H9 (cell line): ENCODE data around the gene PTCHD1. TPM values are rescaled to one million over a fixed set of nuclear protein-coding genes. Genes with fewer than 3 reads are reported as not detected.

Experiments used
- DNase-seq: peaks from one replicate; pipeline ENCODE4 v3.0.0-alpha.2; 2017
- H2AFZ ChIP-seq: one replicate; pipeline ENCODE4 v1.6.1; 2013; ENCODE audit warnings: mild to moderate bottlenecking, low read length, control low read depth, moderate library complexity
- H2AK5ac ChIP-seq: 2 replicates; pipeline ENCODE4 v1.6.1; 2013; ENCODE audit warnings: low read length, control low read depth, mixed read lengths; ENCODE audit not compliant: insufficient read length
- H2BK120ac ChIP-seq: one replicate; pipeline ENCODE4 v1.6.1; 2013; ENCODE audit warnings: low read depth, mild to moderate bottlenecking, low read length, control low read depth, inconsistent platforms; ENCODE audit not compliant: poor library complexity, severe bottlenecking
- H2BK12ac ChIP-seq: 2 replicates; pipeline ENCODE4 v1.6.1; 2013; ENCODE audit warnings: low read length, control low read depth, mixed read lengths, low read depth; ENCODE audit not compliant: insufficient read length
- H2BK15ac ChIP-seq: 2 replicates; pipeline ENCODE4 v1.6.1; 2013; ENCODE audit warnings: low read depth, low read length, control low read depth
- H2BK20ac ChIP-seq: one replicate; pipeline ENCODE4 v1.6.1; 2013; ENCODE audit warnings: low read depth, mild to moderate bottlenecking, low read length, control low read depth, inconsistent platforms; ENCODE audit not compliant: poor library complexity, severe bottlenecking
- H2BK5ac ChIP-seq: 2 replicates; pipeline ENCODE4 v1.6.1; 2013; ENCODE audit warnings: low read length, control low read depth, mixed read lengths; ENCODE audit not compliant: insufficient read length
- H3K14ac ChIP-seq: 2 replicates; pipeline ENCODE4 v1.6.1; 2013; ENCODE audit warnings: low read length, control low read depth; ENCODE audit not compliant: insufficient read depth
- H3K18ac ChIP-seq: 2 replicates; pipeline ENCODE4 v1.6.1; 2013; ENCODE audit warnings: low read depth, mild to moderate bottlenecking, mixed read lengths, low read length, control low read depth; ENCODE audit not compliant: insufficient read length
- H3K23ac ChIP-seq: 2 replicates; pipeline ENCODE4 v1.6.1; 2013; ENCODE audit warnings: low read length, control low read depth, mixed read lengths, low read depth; ENCODE audit not compliant: insufficient read length
- H3K23me2 ChIP-seq: 2 replicates; pipeline ENCODE4 v1.6.1; 2013; ENCODE audit warnings: low read depth, mild to moderate bottlenecking, mixed read lengths, low read length, control low read depth; ENCODE audit not compliant: insufficient read length, poor library complexity, severe bottlenecking
- H3K27ac ChIP-seq: 2 replicates; pipeline ENCODE4 v1.5.1; 2013; ENCODE audit warnings: low read length, control low read depth, mixed read lengths, low read depth; ENCODE audit not compliant: insufficient read length
- H3K27me3 ChIP-seq: 2 replicates; pipeline ENCODE4 v1.6.1; 2013; ENCODE audit warnings: low read length, control low read depth, inconsistent platforms; ENCODE audit not compliant: insufficient read depth
- H3K4ac ChIP-seq: 2 replicates; pipeline ENCODE4 v1.6.1; 2013; ENCODE audit warnings: low read depth, mild to moderate bottlenecking, control low read depth, inconsistent platforms, low read length, moderate library complexity
- H3K4me1 ChIP-seq: 2 replicates; pipeline ENCODE4 v1.6.1; 2013; ENCODE audit warnings: low read length, control low read depth, inconsistent platforms; ENCODE audit not compliant: insufficient read depth
- H3K4me2 ChIP-seq: 2 replicates; pipeline ENCODE4 v1.6.1; 2013; ENCODE audit warnings: low read length, control low read depth, mixed read lengths; ENCODE audit not compliant: insufficient read length, insufficient read depth
- H3K56ac ChIP-seq: 2 replicates; pipeline ENCODE4 v1.6.1; 2013; ENCODE audit warnings: low read depth, mild to moderate bottlenecking, mixed read lengths, low read length, control low read depth; ENCODE audit not compliant: insufficient read length
- H3K79me1 ChIP-seq: 2 replicates; pipeline ENCODE4 v1.6.1; 2013; ENCODE audit warnings: low read depth, mild to moderate bottlenecking, moderate library complexity, low read length, control low read depth, inconsistent platforms; ENCODE audit not compliant: insufficient read depth, poor library complexity, severe bottlenecking
- H3K79me2 ChIP-seq: 2 replicates; pipeline ENCODE4 v1.6.1; 2013; ENCODE audit warnings: low read length, control low read depth, inconsistent platforms; ENCODE audit not compliant: insufficient read depth
- H3K9ac ChIP-seq: 2 replicates; pipeline ENCODE4 v1.6.1; 2013; ENCODE audit warnings: low read length, control low read depth, mixed read lengths; ENCODE audit not compliant: insufficient read length; ENCODE audit errors: extremely low read depth
- H3K9me3 ChIP-seq: one replicate; pipeline ENCODE4 v1.6.1; 2013; ENCODE audit warnings: low read depth, low read length, inconsistent platforms; ENCODE audit not compliant: control insufficient read depth
- H3T11ph ChIP-seq: one replicate; pipeline ENCODE4 v1.6.1; 2013; ENCODE audit warnings: mild to moderate bottlenecking, low read length, control low read depth, inconsistent platforms
- H4K20me1 ChIP-seq: one replicate; pipeline ENCODE4 v1.6.1; 2013; ENCODE audit not compliant: control insufficient read depth, insufficient read length, insufficient read depth
- H4K5ac ChIP-seq: 2 replicates; pipeline ENCODE4 v1.6.1; 2013; ENCODE audit warnings: low read depth, mild to moderate bottlenecking, mixed read lengths, low read length, control low read depth; ENCODE audit not compliant: insufficient read length
- H4K8ac ChIP-seq: replicated peaks from 2 replicates; pipeline ENCODE4 v1.6.1; 2013; ENCODE audit warnings: low read length, control low read depth, mixed read lengths, low read depth; ENCODE audit not compliant: insufficient read length
- H4K91ac ChIP-seq: 2 replicates; pipeline ENCODE4 v1.6.1; 2013; ENCODE audit warnings: low read depth, mild to moderate bottlenecking, moderate library complexity, mixed read lengths, low read length, control low read depth; ENCODE audit not compliant: insufficient read length
- H3K27ac Mint-ChIP-seq, 3 experiments: 2 replicates in 2 of 3; 3 replicates in 1 of 3; pipeline ENCODE4 v1.8.0; 2020 to 2021; ENCODE audit warnings: mixed read lengths in 3 of 3, mild to moderate bottlenecking in 1 of 3, moderate library complexity in 1 of 3
- H3K27me3 Mint-ChIP-seq: 2 replicates; pipeline ENCODE4 v1.8.0; 2021; ENCODE audit warnings: low read depth, mild to moderate bottlenecking, moderate library complexity, mixed read lengths
- H3K36me3 Mint-ChIP-seq, 3 experiments: 2 replicates in 2 of 3; 3 replicates in 1 of 3; pipeline ENCODE4 v1.8.0; 2020 to 2021; ENCODE audit warnings: low read depth in 3 of 3, mixed read lengths in 3 of 3; ENCODE audit not compliant: insufficient read depth in 1 of 3
- H3K4me1 Mint-ChIP-seq, 2 experiments: 2 replicates each; pipeline ENCODE4 v1.8.0; 2020; ENCODE audit warnings: mixed read lengths in 2 of 2
- H3K4me3 Mint-ChIP-seq, 2 experiments: 2 replicates in 1 of 2; 3 replicates in 1 of 2; pipeline ENCODE4 v1.8.0; 2020 to 2021; ENCODE audit warnings: mild to moderate bottlenecking in 2 of 2, mixed read lengths in 2 of 2, moderate library complexity in 1 of 2
- H3K9me3 Mint-ChIP-seq, 2 experiments: 2 replicates in 1 of 2; 3 replicates in 1 of 2; pipeline ENCODE4 v1.8.0; 2020; ENCODE audit warnings: mild to moderate bottlenecking in 2 of 2, mixed read lengths in 2 of 2, moderate library complexity in 1 of 2
- CTCF ChIP-seq: fragments of 200-600 bp; sonication (generic); conservative IDR thresholded peaks from 3 replicates; pipeline ENCODE4 v1.8.0; 2021; ENCODE audit warnings: antibody characterized with exemption, mild to moderate bottlenecking
- WGBS: extraction: QIAGEN DNeasy Blood & Tissue Kit; methylation state at CpG from one replicate; pipeline ENCODE4 v1.1.7; 2013; ENCODE audit warnings: missing lambda C conversion rate, low lambda C conversion rate, mixed read lengths; ENCODE audit not compliant: insufficient read length; ENCODE audit errors: extremely low coverage; 5-methylcytosine and 5-hydroxymethylcytosine counted together
- total RNA-seq: library from RNA; stranded (reverse); gene quantifications from 2 replicates; pipeline ENCODE4 v1.2.1, GENCODE V29; 2021

The PTCHD1 gene
- total RNA-seq, 1 experiment from 2014 or later = 1.4 TPM

- H4K8ac ChIP-seq = no peak overlapping the region
- H2BK20ac ChIP-seq = no peak overlapping the region
- no peaks in the 10 kb centered on the region for H3K9me3 Mint-ChIP-seq
- no peaks in the 10 kb centered on the region for H3K4me1 ChIP-seq
- no peaks in the 10 kb centered on the region for H4K20me1 ChIP-seq
- no peak for DNase-seq
- H3K18ac ChIP-seq = no peak overlapping the region
- H4K5ac ChIP-seq = no peak overlapping the region
- H2AFZ ChIP-seq = no peak overlapping the region
- no peaks in the 10 kb centered on the region for H3K79me1 ChIP-seq
- H3K9ac ChIP-seq = no peak overlapping the region
- H3T11ph ChIP-seq = no peak overlapping the region
- no peak overlapping the region for H2BK12ac ChIP-seq
- no peak overlapping the region for H3K4me2 ChIP-seq
- no peak overlapping the region for H2BK120ac ChIP-seq
- no peaks in the 10 kb centered on the region for H3K27me3 Mint-ChIP-seq
- no peak overlapping the region for H2BK15ac ChIP-seq
- H3K9me3 ChIP-seq = no peaks in the 10 kb centered on the region
- no peaks in the 10 kb centered on the region for H3K36me3 Mint-ChIP-seq
- H3K4me1 Mint-ChIP-seq = peaks cover 24 to 34% of the 10 kb centered on the region in 2 experiments
- H3K23ac ChIP-seq = no peak overlapping the region
- no peaks in the 10 kb centered on the region for H3K79me2 ChIP-seq
- H3K14ac ChIP-seq = no peak overlapping the region
- H3K27ac ChIP-seq = no peak overlapping the region
- H3K56ac ChIP-seq = no peak overlapping the region
- TF ChIP-seq CTCF = no peak
- H3K27ac Mint-ChIP-seq = 0 out of 7 replicates have a peak overlapping the region, but pooled peaks of 1 of the 3 experiments have one; percentile 1
- no CpG with 5 or more reads among the region's 5 CpGs for WGBS
- H3K4ac ChIP-seq = no peak overlapping the region
- no peak overlapping the region for H2BK5ac ChIP-seq
- H3K23me2 ChIP-seq = no peaks in the 10 kb centered on the region
- no peak overlapping the region for H2AK5ac ChIP-seq
- H3K4me3 Mint-ChIP-seq = no peak overlapping the region
- H4K91ac ChIP-seq = no peak overlapping the region
- H3K27me3 ChIP-seq = no peaks in the 10 kb centered on the region
Observed at GRCh38 chrX:23372220-23372902, 37.7 kb downstream of the PTCHD1 start.
